MG63 (cell line): ENCODE measurements around the gene EPHB2. TPM values are rescaled to one million over a fixed set of nuclear protein-coding genes. Genes with fewer than 3 reads are reported as not detected.
"Not testable (repeated sequence)": the region's sequence is repeated elsewhere in the genome, so short reads cannot be mapped to it uniquely, and the experiment has no call there.

ENCODE experiments used
- DNase-seq: peaks from one replicate; pipeline ENCODE4 v3.0.0-alpha.2; 2020
- H3K27me3 ChIP-seq: fragments of 250-450 bp; sonication (Bioruptor Pico); 2 replicates; pipeline ENCODE4 v1.5.1; 2020; ENCODE audit warnings: mild to moderate bottlenecking, moderate library complexity
- H3K36me3 ChIP-seq: fragments of 250-450 bp; sonication (Bioruptor Pico); 2 replicates; pipeline ENCODE4 v1.5.1; 2020; ENCODE audit warnings: mild to moderate bottlenecking, moderate library complexity
- H3K4me3 ChIP-seq: fragments of 250-450 bp; sonication (Bioruptor Pico); 2 replicates; pipeline ENCODE4 v1.5.1; 2020; ENCODE audit warnings: mild to moderate bottlenecking, moderate library complexity
- H3K9me3 ChIP-seq: fragments of 250-450 bp; sonication (Bioruptor Pico); 2 replicates; pipeline ENCODE4 v1.5.1; 2020; ENCODE audit warnings: mild to moderate bottlenecking, moderate library complexity
- total RNA-seq: library from RNA; depleted of rRNA; stranded (reverse); fragments of >200 nt; shearing (Covaris generic); gene quantifications from 2 replicates; pipeline ENCODE4 v1.2.3, GENCODE V29; 2014; ENCODE audit warnings: low replicate concordance

EPHB2 gene
- total RNA-seq, 1 experiment from 2014 or later: 19.6 TPM

- H3K9me3 ChIP-seq: no peaks in the 10 kb centered on the region
- no peaks in the 10 kb centered on the region for H3K27me3 ChIP-seq
- H3K36me3 ChIP-seq: no peaks in the 10 kb centered on the region
- DNase-seq: no peak
- H3K4me3 ChIP-seq: no peak overlapping the region
Measured at GRCh38 chr1:22825486-22826189, 115.0 kb downstream of the EPHB2 start.

- Histone ChIP-seq H3K36me3 (no peaks in the 10 kb centered on the region), H3K27me3 (no peaks in the 10 kb centered on the region), H3K4me3 (no peak overlapping the region), H3K9me3 (no peaks in the 10 kb centered on the region)
- no peak for DNase-seq
Measured at GRCh38 chr1:22826604-22827580, 116.3 kb downstream of the EPHB2 start.

GRCh38 chr1:22827666-22828483, 117.2 kb downstream of the EPHB2 start:
- no peaks in the 10 kb centered on the region for H3K27me3 ChIP-seq
- no peak overlapping the region for H3K4me3 ChIP-seq
- H3K36me3 ChIP-seq: no peaks in the 10 kb centered on the region
- no peaks in the 10 kb centered on the region for H3K9me3 ChIP-seq
- no peak for DNase-seq

- H3K36me3 ChIP-seq: no peaks in the 10 kb centered on the region
- no peaks in the 10 kb centered on the region for H3K9me3 ChIP-seq
- H3K4me3 ChIP-seq: no peak overlapping the region
- no peak for DNase-seq
- H3K27me3 ChIP-seq: no peaks in the 10 kb centered on the region
Measured at GRCh38 chr1:22828484-22829308, 118.1 kb downstream of the EPHB2 start.

- H3K4me3 ChIP-seq: no peak overlapping the region
- no peak for DNase-seq
- H3K27me3 ChIP-seq: no peaks in the 10 kb centered on the region
- H3K36me3 ChIP-seq: no peaks in the 10 kb centered on the region
- H3K9me3 ChIP-seq: no peaks in the 10 kb centered on the region
Measured at GRCh38 chr1:22829309-22829989, 118.8 kb downstream of the EPHB2 start.

- Histone ChIP-seq H3K27me3 (no peaks in the 10 kb centered on the region), H3K9me3 (no peaks in the 10 kb centered on the region), H3K36me3 (no peaks in the 10 kb centered on the region), H3K4me3 (no peak overlapping the region)
- DNase-seq: no peak
Measured at GRCh38 chr1:22830041-22830566, 119.5 kb downstream of the EPHB2 start.

- Histone ChIP-seq H3K9me3 (no peaks in the 10 kb centered on the region), H3K36me3 (no peaks in the 10 kb centered on the region), H3K27me3 (no peaks in the 10 kb centered on the region), H3K4me3 (no peak overlapping the region)
- DNase-seq: no peak
Measured at GRCh38 chr1:22830757-22831340, 120.2 kb downstream of the EPHB2 start.

GRCh38 chr1:22831729-22832413, 121.2 kb downstream of the EPHB2 start:
- Histone ChIP-seq H3K4me3 (no peak overlapping the region), H3K36me3 (no peaks in the 10 kb centered on the region), H3K9me3 (no peaks in the 10 kb centered on the region), H3K27me3 (no peaks in the 10 kb centered on the region)
- DNase-seq: peak; percentile 89

GRCh38 chr1:22832414-22832786, 121.8 kb downstream of the EPHB2 start:
- Histone ChIP-seq H3K9me3 (no peaks in the 10 kb centered on the region), H3K4me3 (no peak overlapping the region), H3K36me3 (no peaks in the 10 kb centered on the region), H3K27me3 (no peaks in the 10 kb centered on the region)
- DNase-seq: no peak

- H3K27me3 ChIP-seq: no peaks in the 10 kb centered on the region
Measured at GRCh38 chr1:22833699-22834098, 123.1 kb downstream of the EPHB2 start.

GRCh38 chr1:22834420-22834819, 123.8 kb downstream of the EPHB2 start:
- not testable (repeated sequence) for H3K4me3 ChIP-seq, DNase-seq, H3K9me3 ChIP-seq, H3K36me3 ChIP-seq, H3K27me3 ChIP-seq

More at GRCh38 chr1:22833699-22834098, 123.1 kb downstream of the EPHB2 start:
- Histone ChIP-seq H3K9me3 (no peaks in the 10 kb centered on the region), H3K4me3 (no peak overlapping the region), H3K36me3 (no peaks in the 10 kb centered on the region)
- no peak for DNase-seq

GRCh38 chr1:22835636-22836319, 125.1 kb downstream of the EPHB2 start:
- DNase-seq: no peak
- no peak overlapping the region for H3K4me3 ChIP-seq
- no peaks in the 10 kb centered on the region for H3K27me3 ChIP-seq
- H3K9me3 ChIP-seq: no peaks in the 10 kb centered on the region
- no peaks in the 10 kb centered on the region for H3K36me3 ChIP-seq

GRCh38 chr1:22836850-22837249, 126.2 kb downstream of the EPHB2 start:
- H3K4me3 ChIP-seq: no peak overlapping the region
- H3K27me3 ChIP-seq: no peaks in the 10 kb centered on the region
- no peaks in the 10 kb centered on the region for H3K36me3 ChIP-seq
- H3K9me3 ChIP-seq: no peaks in the 10 kb centered on the region
- DNase-seq: no peak

- no peaks in the 10 kb centered on the region for H3K27me3 ChIP-seq
- DNase-seq: no peak
- no peak overlapping the region for H3K4me3 ChIP-seq
- H3K9me3 ChIP-seq: no peaks in the 10 kb centered on the region
- no peaks in the 10 kb centered on the region for H3K36me3 ChIP-seq
Measured at GRCh38 chr1:22837332-22837731, 126.7 kb downstream of the EPHB2 start.
